GM21619 (cell line): ENCODE measurements around the gene RSPH10B2.
A peak's percentile ranks its signal among the peaks of the same experiment; 100 is the strongest.
"Not testable (repeated sequence)": the region's sequence is repeated elsewhere in the genome, so short reads cannot be mapped to it uniquely, and the experiment has no call there.

Experiments
- ATAC-seq: cut with Tn5 transposase; IDR thresholded peaks from one replicate; pipeline ENCODE4 v1.9.1; 2021; ENCODE audit not compliant: unreplicated experiment

Gene RSPH10B2

GRCh38 chr7:6753964-6754363, at the start of gene RSPH10B2:
Gene RSPH10B2 (plus strand): TSS chr7:6754103. CDS start chr7:6757678, 3,575 bp downstream.
- ATAC-seq: not testable (repeated sequence)

DNA sequence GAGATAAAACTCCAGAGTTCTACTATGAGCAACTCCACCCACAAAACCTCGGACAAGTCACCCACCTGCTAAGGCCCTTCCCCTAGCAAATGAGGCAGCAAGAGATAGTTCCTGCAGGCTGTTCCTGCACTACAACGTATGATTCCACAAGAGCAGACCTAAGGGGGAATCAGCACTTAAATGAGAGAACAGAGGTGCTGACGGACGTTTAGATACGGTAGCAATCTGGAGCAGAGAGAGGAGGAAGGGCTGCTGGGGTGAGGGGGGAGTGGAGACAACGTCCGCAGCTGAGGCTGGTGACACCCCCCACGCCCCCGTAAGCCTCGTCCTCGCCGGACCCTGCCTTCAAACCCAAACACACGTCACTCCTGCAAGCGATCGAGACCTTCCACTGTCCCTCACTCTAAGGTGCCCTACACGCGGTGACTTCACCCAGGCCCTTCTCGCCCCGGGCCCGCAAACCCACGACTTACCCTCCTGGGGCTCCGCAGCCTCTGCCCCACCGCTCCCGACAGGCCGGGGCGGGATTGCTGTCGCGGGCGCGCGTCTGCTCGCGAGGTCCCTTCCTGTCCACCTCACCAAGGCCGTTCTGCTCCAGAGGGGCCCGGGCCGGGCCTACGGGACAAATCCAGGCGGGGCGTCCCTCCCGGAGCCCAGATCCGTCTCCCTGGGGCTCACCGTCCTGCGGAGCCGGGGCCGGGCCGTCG, 47.8 kb upstream of the RSPH10B2 start:
- peak; percentile 33 for ATAC-seq

DNA sequence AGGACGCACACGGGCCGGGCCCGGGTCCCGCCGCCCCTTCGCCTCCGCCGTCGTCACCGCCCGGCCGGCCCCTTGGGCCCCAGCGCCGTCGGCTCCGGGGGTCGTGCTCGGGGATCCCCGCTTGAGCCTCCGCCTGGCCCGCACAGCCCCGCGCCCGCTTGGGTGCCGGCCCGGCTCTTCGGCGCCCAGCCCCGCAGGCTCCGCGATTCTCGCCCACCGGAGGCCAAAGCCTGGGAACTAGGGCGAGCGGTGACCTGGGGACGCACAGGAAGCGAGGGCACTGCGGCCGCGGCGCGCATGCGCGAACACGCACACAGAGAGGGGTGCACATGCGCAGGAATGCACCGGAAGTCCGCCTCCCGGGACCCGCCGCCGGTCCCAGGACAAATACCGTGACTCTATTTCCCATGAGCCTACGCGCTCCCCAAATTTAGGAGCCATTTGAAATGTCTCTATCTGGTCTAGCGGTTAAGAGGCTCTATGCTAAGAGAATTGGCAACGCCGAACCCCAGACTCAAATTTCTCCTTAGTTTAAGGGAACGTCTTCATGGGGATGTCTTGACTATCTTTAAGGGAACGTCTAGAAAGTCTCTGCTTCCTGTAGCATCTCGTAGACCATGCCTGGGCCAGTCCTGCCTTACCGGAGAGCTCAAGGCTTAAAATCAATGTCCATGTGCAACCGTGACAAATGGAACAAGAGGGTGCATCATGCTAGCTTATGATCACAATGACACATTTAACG, 47.1 kb upstream of the RSPH10B2 start, which contains the start of gene ZNF12:
Gene ZNF12, minus strand, starts transcription at position 282 of the 742 bp plus-strand sequence. CDS start 1,774 bp downstream, outside the sequence.
- ATAC-seq: peak; percentile 88

DNA sequence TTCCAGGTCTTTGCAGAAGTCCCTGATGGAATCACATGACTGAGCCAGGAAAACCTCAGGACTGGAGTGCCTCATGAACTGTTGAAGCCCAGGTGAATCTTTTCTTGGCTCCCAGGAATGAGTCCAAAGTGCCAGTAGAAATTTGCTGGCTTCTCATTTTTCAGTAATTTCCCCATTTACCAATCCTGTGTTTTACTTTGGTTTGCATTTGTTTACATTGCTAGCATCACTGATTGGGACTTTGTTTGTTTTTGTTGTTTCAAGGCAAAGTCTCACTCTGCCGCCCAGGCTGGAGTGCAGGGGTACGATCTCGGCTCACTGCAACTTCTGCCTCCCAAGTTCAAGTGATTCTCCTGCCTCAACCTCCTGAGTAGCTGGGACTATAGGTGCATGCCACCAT, 45.6 kb upstream of the RSPH10B2 start:
- no peak for ATAC-seq

DNA sequence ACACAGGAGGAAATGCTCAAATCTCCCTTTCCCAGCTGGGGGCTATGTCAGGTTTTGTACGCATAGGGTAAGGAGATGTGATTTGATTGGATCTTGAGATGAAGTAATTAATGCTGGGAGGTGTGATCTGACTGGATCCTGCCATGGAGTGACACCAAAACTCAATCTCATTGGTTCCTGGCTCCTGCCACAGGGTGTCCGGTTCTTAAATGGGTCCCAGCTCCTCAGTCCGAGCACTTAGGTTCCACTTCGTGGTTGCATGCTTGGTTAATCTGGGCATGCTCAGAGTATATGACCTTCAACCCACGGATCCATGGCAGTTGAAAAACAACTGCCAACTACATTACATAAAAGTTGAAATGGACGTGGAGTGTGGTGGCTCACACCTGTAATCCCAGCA, 44.1 kb upstream of the RSPH10B2 start:
- no peak for ATAC-seq

DNA sequence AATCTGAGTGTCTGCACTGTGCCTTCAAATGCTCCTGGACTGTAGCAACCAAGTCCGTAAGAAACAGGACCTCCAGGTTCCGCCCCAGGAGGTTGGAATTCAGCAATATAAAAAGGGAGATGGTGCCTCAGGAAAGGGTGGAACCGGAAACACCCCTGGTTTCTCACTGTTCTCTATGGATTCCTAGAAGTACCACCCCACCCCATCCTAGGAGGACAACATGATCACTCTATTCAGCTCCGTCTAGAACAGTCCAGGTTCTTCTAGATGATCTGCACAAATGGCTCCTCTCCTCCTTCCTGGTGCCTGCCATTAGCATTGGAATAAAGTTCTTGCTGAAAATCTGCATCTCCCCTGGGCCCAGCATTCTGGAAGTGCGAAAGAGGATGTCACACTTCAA, 39.5 kb upstream of the RSPH10B2 start:
- no peak for ATAC-seq

- ATAC-seq: not testable (repeated sequence)
Observed at GRCh38 chr7:6715898-6716297, 38.0 kb upstream of the RSPH10B2 start.

GRCh38 chr7:6718124-6718523, 35.8 kb upstream of the RSPH10B2 start:
- ATAC-seq: no peak

DNA sequence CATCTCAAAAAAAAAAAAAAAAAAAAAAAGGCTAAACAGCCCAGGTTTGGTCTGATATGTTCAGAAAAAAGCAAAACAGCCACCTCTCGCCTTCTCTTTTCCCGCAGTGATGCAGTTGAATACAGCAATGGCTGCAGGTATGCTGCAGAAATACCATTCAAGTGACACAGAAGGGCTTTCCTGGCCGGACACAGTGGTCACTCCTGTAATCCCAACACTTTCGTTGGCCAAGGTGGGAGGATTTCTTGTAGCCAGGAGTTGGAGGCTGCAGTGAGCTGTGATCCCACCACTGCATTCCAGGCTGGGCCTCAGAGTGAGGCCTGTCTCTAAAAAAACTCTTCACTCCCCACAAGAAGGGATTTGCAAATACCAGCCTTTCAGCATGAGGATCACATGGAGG, 29.6 kb upstream of the RSPH10B2 start:
- not testable (repeated sequence) for ATAC-seq

DNA sequence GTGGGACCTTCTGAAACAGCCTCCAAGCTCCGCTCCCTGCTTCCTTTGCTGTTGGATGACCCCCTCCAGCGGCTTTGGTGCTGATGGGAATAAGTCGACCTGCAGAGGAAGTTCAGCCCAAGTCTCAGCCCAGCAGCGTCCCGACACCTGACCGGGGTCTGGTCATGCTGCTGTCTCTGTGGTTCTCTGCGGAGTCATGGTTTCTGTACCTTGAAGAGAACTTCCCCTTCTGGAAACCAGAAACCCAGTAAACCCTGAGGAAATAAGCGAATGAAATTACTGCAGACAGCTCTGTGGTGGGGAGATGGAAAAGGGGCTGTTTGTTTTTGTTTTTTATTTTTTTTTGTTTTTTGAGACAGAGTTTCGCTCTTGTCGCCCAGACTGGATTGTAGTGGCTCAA, 28.9 kb upstream of the RSPH10B2 start:
- ATAC-seq: peak; percentile 68

DNA sequence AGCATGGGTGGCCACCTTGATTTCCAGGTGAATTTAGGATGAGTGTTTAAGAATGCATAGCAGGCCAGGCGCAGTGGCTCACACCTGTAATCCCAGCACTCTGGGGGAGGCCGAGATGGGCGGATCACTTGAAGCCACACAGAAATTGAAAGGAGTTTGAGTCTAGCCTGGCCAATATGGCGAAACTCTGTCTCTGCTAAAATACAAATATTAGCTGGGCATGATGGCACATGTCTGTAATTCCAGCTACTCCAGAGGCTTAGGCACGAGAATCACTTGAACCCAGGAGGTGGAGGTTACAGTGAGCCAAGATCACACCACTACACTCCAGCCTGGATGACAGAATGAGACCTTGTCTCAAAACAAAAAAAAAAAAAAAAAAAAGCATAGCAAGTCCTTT, 27.6 kb upstream of the RSPH10B2 start:
- not testable (repeated sequence) for ATAC-seq

DNA sequence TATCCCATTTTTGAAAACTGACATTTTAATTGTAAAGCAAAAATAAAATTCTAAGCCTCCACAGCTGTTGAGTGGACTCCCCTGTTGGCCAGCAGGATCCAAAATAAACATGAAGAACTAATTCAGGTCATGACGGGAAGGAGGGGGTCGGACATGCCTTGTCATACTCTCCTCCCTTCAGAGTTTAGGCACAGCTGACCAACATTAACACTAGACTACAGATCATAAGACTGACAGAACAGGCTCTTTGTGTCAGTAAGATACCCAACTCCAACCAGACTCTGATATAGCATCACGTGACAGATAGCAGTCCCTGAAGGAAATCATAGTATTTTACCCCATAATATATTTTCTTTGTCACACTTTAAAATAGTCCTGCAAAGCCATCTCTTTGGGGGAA, 26.2 kb upstream of the RSPH10B2 start:
- no peak for ATAC-seq

- not testable (repeated sequence) for ATAC-seq
Observed at GRCh38 chr7:6728893-6729491, 24.9 kb upstream of the RSPH10B2 start.

- peak; percentile 92 for ATAC-seq
Observed at GRCh38 chr7:6729492-6730342, 24.2 kb upstream of the RSPH10B2 start.

DNA sequence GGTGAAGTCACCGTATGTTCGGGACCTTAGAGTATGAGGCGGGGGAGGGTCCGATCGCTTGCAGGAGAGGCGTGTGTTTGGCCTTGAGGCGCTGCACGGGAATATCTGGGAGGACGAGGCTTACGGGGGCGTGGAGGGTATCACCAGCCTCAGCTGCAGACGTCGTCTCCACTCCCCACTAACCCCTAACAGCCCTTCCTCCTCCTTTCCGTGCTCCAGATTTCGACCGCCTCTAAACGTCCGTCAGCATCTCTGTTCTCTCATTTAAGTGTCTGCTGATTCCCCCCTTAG, 23.6 kb upstream of the RSPH10B2 start:
- no peak for ATAC-seq

DNA sequence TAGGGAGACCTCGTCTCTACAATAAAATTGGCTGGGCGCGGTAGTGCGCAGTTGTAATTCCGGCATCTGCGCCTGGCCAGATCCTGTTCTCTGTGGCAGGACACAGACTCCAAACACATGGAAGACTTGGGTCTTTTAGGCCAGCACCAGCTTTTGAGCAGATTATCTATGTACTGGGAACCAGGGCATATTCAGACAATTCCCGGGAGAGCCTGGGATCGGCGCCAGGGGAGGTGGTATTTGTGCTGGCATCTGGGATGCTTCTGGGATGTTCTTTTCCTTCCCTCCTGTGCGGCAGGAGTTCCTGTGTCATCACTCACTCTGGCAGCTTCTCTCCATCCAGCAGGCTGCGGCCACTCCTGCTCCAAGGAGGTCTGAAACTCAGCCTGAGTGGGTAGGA, 15.5 kb upstream of the RSPH10B2 start:
- ATAC-seq: not testable (repeated sequence)

GRCh38 chr7:6744410-6745100, 9.3 kb upstream of the RSPH10B2 start:
- not testable (repeated sequence) for ATAC-seq

GRCh38 chr7:6749335-6749734, 4.6 kb upstream of the RSPH10B2 start:
- not testable (repeated sequence) for ATAC-seq

- ATAC-seq: not testable (repeated sequence)
Observed at GRCh38 chr7:6750173-6750572, 3.7 kb upstream of the RSPH10B2 start.

DNA sequence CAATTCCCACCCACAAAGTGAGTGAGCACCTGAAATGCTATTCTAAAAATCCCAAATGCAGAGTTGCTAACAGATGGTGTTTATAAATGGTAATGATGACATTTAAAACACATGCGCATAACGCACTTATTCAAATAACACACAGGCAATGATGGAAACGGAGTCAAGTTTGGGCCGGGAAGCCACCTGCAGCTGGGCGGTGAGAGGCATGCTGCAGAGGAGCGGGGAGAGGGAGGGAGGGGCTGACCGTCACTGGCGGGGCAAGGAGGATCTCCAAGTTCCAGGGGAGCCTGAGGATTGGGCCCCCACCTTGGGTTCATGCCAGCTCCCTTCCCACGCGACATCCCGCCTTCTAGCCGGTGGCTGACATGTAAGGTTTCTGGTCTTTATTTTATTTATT, 7.3 kb downstream of the RSPH10B2 start:
- ATAC-seq: not testable (repeated sequence)
